ENCODE results near the gene ECE1. TPM values are rescaled to one million over a fixed set of nuclear protein-coding genes. Genes with fewer than 3 reads are reported as not detected.

Gene ECE1
- total and polyA plus RNA-seq, 2 of the 8 experiments (the other 6 are each of a cell fraction or from before 2014, with no cell fraction given): 21.4 to 36.8 TPM

DNA sequence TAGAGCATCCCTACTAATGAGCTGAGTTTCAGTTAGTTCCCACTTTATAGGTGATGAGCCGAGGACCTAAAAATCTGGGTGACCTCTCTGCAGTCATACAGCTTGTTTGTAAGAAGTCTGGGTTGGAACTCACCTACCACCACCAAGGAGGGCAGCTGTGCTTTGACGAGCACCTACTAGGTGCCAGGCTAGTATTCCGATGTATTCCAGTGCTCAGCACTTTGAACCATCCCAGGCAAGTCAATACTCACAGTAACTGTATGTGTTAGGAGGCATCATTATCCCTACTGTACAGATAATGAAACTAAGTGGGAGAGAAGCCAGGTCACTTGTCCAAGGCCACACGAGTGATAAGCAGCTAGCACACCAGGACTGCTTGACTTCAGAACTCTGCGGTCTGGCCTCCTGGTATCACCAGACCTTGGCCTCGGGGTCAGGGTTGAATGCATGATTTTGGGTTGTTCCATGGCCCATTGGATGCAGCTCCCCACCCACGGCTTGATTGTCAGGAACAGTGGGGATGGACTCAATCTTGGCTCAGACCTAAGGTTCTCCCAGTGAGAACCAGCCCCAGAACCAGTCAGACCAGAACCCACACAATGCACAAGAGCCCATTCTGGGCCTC, 20.7 kb downstream of the ECE1 start:
- FAIRE-seq: no peak

More for the DNA sequence above, 20.7 kb downstream of the ECE1 start:
- H3K9me3 ChIP-seq (ENCODE audit: insufficient read depth in 2 of 2, low read depth in 1 of 2, low read length in 1 of 2): no peaks in the 10 kb centered on the region
- WGBS, 2 experiments (ENCODE audit: extremely low coverage in 1 of 2, insufficient coverage in 1 of 2, insufficient read length in 1 of 2, insufficient replicate concordance in 2 of 2, low coverage in 1 of 2, low lambda C conversion rate in 2 of 2, missing lambda C conversion rate in 1 of 2): 90% methylated on average over 7 of the region's 7 CpGs; no CpG with 5 or more reads in 1 of the 2 experiments
- DNase-seq (ENCODE audit: low read depth in 1 of 2, low spot score in 2 of 2): no peak
- H3K79me1 ChIP-seq (ENCODE audit: low read depth, low read length): no peaks in the 10 kb centered on the region
- POLR2A ChIA-PET (ENCODE audit: partially characterized antibody): interaction anchor here (0.6 to 1.6 kb wide), 5 partner anchors 11 to 222 kb away, joined by 3 read pairs; no protein-coding TSS in a partner anchor
- no peak overlapping the region for H2AK5ac ChIP-seq (ENCODE audit: low read depth, low read length)
- no peak overlapping the region for H4K8ac ChIP-seq (ENCODE audit: extremely low read depth, insufficient read depth, low read length)
- CTCF ChIA-PET (ENCODE audit: partially characterized antibody): interaction anchor here (0.6 to 10.3 kb wide), 48 partner anchors 13 to 397 kb away, joined by 3 to 278 read pairs (median 8); no protein-coding TSS in a partner anchor
- no peak overlapping the region for H3K23ac ChIP-seq (ENCODE audit: insufficient read length)
- no peak overlapping the region for H2BK20ac ChIP-seq (ENCODE audit: low read length)
- H3K4me3 ChIP-seq (ENCODE audit: extremely low read depth in 1 of 4, insufficient read depth in 2 of 4, low read depth in 3 of 4, low read length in 4 of 4): no peak overlapping the region
- no peak overlapping the region for H4K5ac ChIP-seq (ENCODE audit: insufficient read length, low read depth, low read length)
- no peak overlapping the region for H4K91ac ChIP-seq (replicated peaks; ENCODE audit: insufficient read length, low read length)
- no peaks in the 10 kb centered on the region for H3K79me2 ChIP-seq (ENCODE audit: control insufficient read depth in 1 of 2, insufficient read depth in 2 of 2, low read length in 2 of 2)
- H3K4me2 ChIP-seq (ENCODE audit: insufficient read depth in 1 of 2, low read depth in 2 of 2, low read length in 2 of 2): no peak overlapping the region
- no peak overlapping the region for H2AFZ ChIP-seq (ENCODE audit: low read length)
- H2BK12ac ChIP-seq (ENCODE audit: low read depth, low read length): no peak overlapping the region
- no peak overlapping the region for H3K18ac ChIP-seq (ENCODE audit: extremely low read depth, low read length)
- H2BK120ac ChIP-seq (replicated peaks; ENCODE audit: low read depth, low read length): no peak overlapping the region
- H3K36me3 ChIP-seq (ENCODE audit: control insufficient read depth in 2 of 4, insufficient read depth in 4 of 4, low read length in 3 of 4): peaks cover 0 to 6% (median 1%) of the 10 kb centered on the region in 4 experiments; a peak in 3 of 8 replicates
- no peak overlapping the region for H3K27ac ChIP-seq (ENCODE audit: low read depth, low read length)
- no peak overlapping the region for H3K14ac ChIP-seq (ENCODE audit: insufficient read length)
- H3K27me3 ChIP-seq (replicated peaks in 1 of 4; ENCODE audit: control insufficient read depth in 3 of 4, extremely low read depth in 1 of 4, insufficient read depth in 3 of 4, low read length in 3 of 4): no peaks in the 10 kb centered on the region
- H2BK15ac ChIP-seq (ENCODE audit: low read length): no peak overlapping the region
- no peak overlapping the region for H3K9ac ChIP-seq (replicated peaks in 1 of 4; ENCODE audit: extremely low read depth in 1 of 4, low read depth in 3 of 4, low read length in 3 of 4)
- no peak overlapping the region for H3K4ac ChIP-seq (replicated peaks; ENCODE audit: insufficient read length, low read depth, low read length)
- no peak overlapping the region for H2BK5ac ChIP-seq (ENCODE audit: low read depth, low read length)
- no peak overlapping the region for H3K56ac ChIP-seq (replicated peaks; ENCODE audit: insufficient read length, low read depth, low read length)
- H3K4me1 ChIP-seq (replicated peaks in 1 of 4; ENCODE audit: control insufficient read depth in 3 of 4, insufficient read depth in 4 of 4, low read length in 3 of 4): no peaks in the 10 kb centered on the region; a peak in 2 of 7 replicates
- peaks cover 0 to 1% of the 10 kb centered on the region in 2 experiments for H4K20me1 ChIP-seq (replicated peaks in 1 of 2; ENCODE audit: control insufficient read depth in 1 of 2, insufficient read depth in 2 of 2, low read length in 2 of 2)
- no peaks in the 10 kb centered on the region for H3K23me2 ChIP-seq (ENCODE audit: low read depth, low read length)
- TF ChIP-seq CEBPB (IDR thresholded peaks at IDR 0.05; ENCODE audit: low read depth, low read length) (no peak), YY1 (IDR thresholded peaks at IDR 0.05; ENCODE audit: low read depth, low read length) (no peak)
